ENCODE measurements around the gene FNTB.
"Not testable (repeated sequence)": the region's sequence is repeated elsewhere in the genome, so short reads cannot be mapped to it uniquely, and the experiment has no call there.

Gene FNTB

GRCh38 chr14:65054471-65055085 lies 67.9 kb downstream of the FNTB start:
- DNase-seq, result no peak

GRCh38 chr14:65057695-65058094 lies 71.0 kb downstream of the FNTB start:
- DNase-seq, result no peak

GRCh38 chr14:65062096-65063075 lies 75.7 kb downstream of the FNTB start:
- peak; percentile 11 for DNase-seq

GRCh38 chr14:65065719-65066118 lies 79.0 kb downstream of the FNTB start:
- no peak for DNase-seq

GRCh38 chr14:65069874-65070413 lies 83.2 kb downstream of the FNTB start:
- no peak for DNase-seq

- DNase-seq, result peak; percentile 8
Observed at GRCh38 chr14:65070471-65070976, 83.8 kb downstream of the FNTB start.

GRCh38 chr14:65071544-65071943 lies 84.8 kb downstream of the FNTB start:
- no peak for DNase-seq

- no peak for DNase-seq
Observed at GRCh38 chr14:65072256-65072655, 85.6 kb downstream of the FNTB start.

- no peak for DNase-seq
Observed at GRCh38 chr14:65072937-65073336, 86.2 kb downstream of the FNTB start.

- no peak for DNase-seq
Observed at GRCh38 chr14:65073605-65074201, 87.0 kb downstream of the FNTB start.

- DNase-seq, result no peak
Observed at GRCh38 chr14:65074449-65075150, 87.9 kb downstream of the FNTB start.

- no peak for DNase-seq
Observed at GRCh38 chr14:65075628-65076325, 89.1 kb downstream of the FNTB start.

- DNase-seq, result no peak
Observed at GRCh38 chr14:65077318-65077717, 90.6 kb downstream of the FNTB start.

- no peak for DNase-seq
Observed at GRCh38 chr14:65079201-65079600, 92.5 kb downstream of the FNTB start.

- DNase-seq, result no peak
Observed at GRCh38 chr14:65079768-65080167, 93.1 kb downstream of the FNTB start.

GRCh38 chr14:65080960-65081747 lies 94.5 kb downstream of the FNTB start:
- DNase-seq, result peak; percentile 26

- no peak for DNase-seq
Observed at GRCh38 chr14:65082930-65083329, 96.2 kb downstream of the FNTB start.

GRCh38 chr14:65084554-65085505 lies 98.1 kb downstream of the FNTB start:
- DNase-seq, result no peak

- DNase-seq, result not testable (repeated sequence)
Observed at GRCh38 chr14:65086686-65087085, 100.0 kb downstream of the FNTB start.

GRCh38 chr14:65087835-65088234 lies 101.1 kb downstream of the FNTB start:
- DNase-seq, result not testable (repeated sequence)
